ENCODE data around the gene CNTNAP3. TPM values are rescaled to one million over a fixed set of nuclear protein-coding genes. Genes with fewer than 3 reads are reported as not detected.
"Not testable (repeated sequence)": the region's sequence is repeated elsewhere in the genome, so short reads cannot be mapped to it uniquely, and the experiment has no call there.

CNTNAP3 gene
- total and polyA plus RNA-seq, 2 donors (not counting 3 experiments of a cell fraction or from before 2014, with no cell fraction given): 11.1 to 24.7 TPM

- H3K79me2 ChIP-seq (ENCODE audit: control insufficient read depth, insufficient read depth, low read length); H3K4me3 ChIP-seq (replicated peaks in 1 of 3; ENCODE audit: insufficient read depth in 1 of 3, low read depth in 1 of 3, low read length in 3 of 3); H3K4me2 ChIP-seq (ENCODE audit: insufficient read depth, low read length); H3K9me1 ChIP-seq (replicated peaks; ENCODE audit: control insufficient read depth, extremely low read depth, insufficient read depth, low read length); FAIRE-seq; CTCF ChIA-PET; BruUV-seq (replicated peaks); intact Hi-C loops (cut with micrococcal nuclease); dilution Hi-C loops (cut with MboI; ENCODE audit: extremely low pct_ligation_motif_present, low sequenced_read_pairs); POLR2A ChIA-PET; H3K9me3 ChIP-seq (replicated peaks; ENCODE audit: control insufficient read depth, insufficient read depth, low read length); H3K27ac ChIP-seq (ENCODE audit: insufficient read depth, low read depth, low read length); H3K27me3 ChIP-seq (ENCODE audit: control insufficient read depth in 2 of 2, insufficient read depth in 2 of 2, low read length in 2 of 2); H4K20me1 ChIP-seq (replicated peaks; ENCODE audit: control insufficient read depth, extremely low read depth, insufficient read depth, low read length); H3K36me3 ChIP-seq (ENCODE audit: control insufficient read depth in 2 of 2, extremely low read depth in 1 of 2, insufficient read depth in 2 of 2, low read length in 2 of 2); H3K9ac ChIP-seq (replicated peaks; ENCODE audit: extremely low read depth, insufficient read depth, low read length); H2AFZ ChIP-seq (ENCODE audit: low read depth, low read length): not testable (repeated sequence)
- peak; percentile 24 for DNase-seq (ENCODE audit: low read depth, low spot score)
- H3K4me1 ChIP-seq (ENCODE audit: control insufficient read depth, extremely low read depth, insufficient read depth, low read length): peaks cover 19% of the 10 kb centered on the region
These were observed 248.8 kb downstream of the CNTNAP3 start for GRCh38 chr9:39039148-39039547.

- POLR2A ChIA-PET; H3K9me3 ChIP-seq (replicated peaks; ENCODE audit: control insufficient read depth, insufficient read depth, low read length); H3K27me3 ChIP-seq (ENCODE audit: control insufficient read depth in 2 of 2, insufficient read depth in 2 of 2, low read length in 2 of 2); H3K9ac ChIP-seq (replicated peaks; ENCODE audit: extremely low read depth, insufficient read depth, low read length); H3K79me2 ChIP-seq (ENCODE audit: control insufficient read depth, insufficient read depth, low read length); FAIRE-seq; CTCF ChIA-PET; intact Hi-C loops (cut with micrococcal nuclease); H3K4me3 ChIP-seq (replicated peaks in 1 of 3; ENCODE audit: insufficient read depth in 1 of 3, low read depth in 1 of 3, low read length in 3 of 3); H3K9me1 ChIP-seq (replicated peaks; ENCODE audit: control insufficient read depth, extremely low read depth, insufficient read depth, low read length); H3K36me3 ChIP-seq (ENCODE audit: control insufficient read depth in 2 of 2, extremely low read depth in 1 of 2, insufficient read depth in 2 of 2, low read length in 2 of 2); H4K20me1 ChIP-seq (replicated peaks; ENCODE audit: control insufficient read depth, extremely low read depth, insufficient read depth, low read length); dilution Hi-C loops (cut with MboI; ENCODE audit: extremely low pct_ligation_motif_present, low sequenced_read_pairs); BruUV-seq (replicated peaks): not testable (repeated sequence)
- Histone ChIP-seq H2AFZ (ENCODE audit: low read depth, low read length) (peak overlapping the region; percentile 55), H3K4me1 (ENCODE audit: control insufficient read depth, extremely low read depth, insufficient read depth, low read length) (peaks cover 19% of the 10 kb centered on the region), H3K27ac (ENCODE audit: insufficient read depth, low read depth, low read length) (peak overlapping the region; percentile 38), H3K4me2 (ENCODE audit: insufficient read depth, low read length) (peak overlapping the region; percentile 3)
- peak; percentile 60 for DNase-seq (ENCODE audit: low read depth, low spot score)
- TF ChIP-seq FOS (IDR thresholded peaks at IDR 0.05; ENCODE audit: borderline replicate concordance, insufficient read depth, low read length) (peak; percentile 9), JUN (IDR thresholded peaks at IDR 0.05; ENCODE audit: borderline replicate concordance, insufficient read depth, insufficient read length, low read depth) (peak; percentile 4)
These were observed 249.7 kb downstream of the CNTNAP3 start for GRCh38 chr9:39038221-39038620.

GRCh38 chr9:39033849-39034248 lies 254.1 kb downstream of the CNTNAP3 start:
- H2AFZ ChIP-seq (ENCODE audit: low read depth, low read length); H3K4me2 ChIP-seq (ENCODE audit: insufficient read depth, low read length); BruUV-seq (replicated peaks); H4K20me1 ChIP-seq (replicated peaks; ENCODE audit: control insufficient read depth, extremely low read depth, insufficient read depth, low read length); H3K9ac ChIP-seq (replicated peaks; ENCODE audit: extremely low read depth, insufficient read depth, low read length); H3K9me3 ChIP-seq (replicated peaks; ENCODE audit: control insufficient read depth, insufficient read depth, low read length); DNase-seq (ENCODE audit: low read depth, low spot score); H3K36me3 ChIP-seq (ENCODE audit: control insufficient read depth in 2 of 2, extremely low read depth in 1 of 2, insufficient read depth in 2 of 2, low read length in 2 of 2); POLR2A ChIA-PET; H3K27me3 ChIP-seq (ENCODE audit: control insufficient read depth in 2 of 2, insufficient read depth in 2 of 2, low read length in 2 of 2); H3K27ac ChIP-seq (ENCODE audit: insufficient read depth, low read depth, low read length); H3K79me2 ChIP-seq (ENCODE audit: control insufficient read depth, insufficient read depth, low read length); intact Hi-C loops (cut with micrococcal nuclease); H3K4me3 ChIP-seq (replicated peaks in 1 of 3; ENCODE audit: insufficient read depth in 1 of 3, low read depth in 1 of 3, low read length in 3 of 3); dilution Hi-C loops (cut with MboI; ENCODE audit: extremely low pct_ligation_motif_present, low sequenced_read_pairs); FAIRE-seq; CTCF ChIA-PET; H3K9me1 ChIP-seq (replicated peaks; ENCODE audit: control insufficient read depth, extremely low read depth, insufficient read depth, low read length): not testable (repeated sequence)
- H3K4me1 ChIP-seq (ENCODE audit: control insufficient read depth, extremely low read depth, insufficient read depth, low read length): peaks cover 14% of the 10 kb centered on the region

Measured in endothelial cell of umbilical vein (primary cell).